Mesendoderm (in vitro differentiated cells): ENCODE data around the gene CPNE8.

Source experiments
- DNase-seq: peaks from one replicate; pipeline ENCODE4 v3.0.0; 2013
- H2AK5ac ChIP-seq: 2 replicates; pipeline ENCODE4 v1.6.1; 2013; ENCODE audit warnings: low read length, inconsistent platforms
- H2BK120ac ChIP-seq: 2 replicates; pipeline ENCODE4 v1.6.1; 2013; ENCODE audit warnings: low read depth, mild to moderate bottlenecking, low read length, moderate library complexity, mixed read lengths
- H2BK15ac ChIP-seq: replicated peaks from 2 replicates; pipeline ENCODE4 v1.6.1; 2013; ENCODE audit warnings: low read depth, mild to moderate bottlenecking, moderate library complexity
- H2BK5ac ChIP-seq: 2 replicates; pipeline ENCODE4 v1.6.1; 2013; ENCODE audit warnings: low read length, inconsistent platforms
- H3K18ac ChIP-seq: 2 replicates; pipeline ENCODE4 v1.6.1; 2013; ENCODE audit warnings: mild to moderate bottlenecking, low read length, mixed read lengths
- H3K23ac ChIP-seq: one replicate; pipeline ENCODE4 v1.6.1; 2013; ENCODE audit warnings: low read length
- H3K27ac ChIP-seq: 2 replicates; pipeline ENCODE4 v1.5.1; 2013; ENCODE audit warnings: low read depth, mild to moderate bottlenecking, inconsistent platforms, low read length, moderate library complexity
- H3K27me3 ChIP-seq: 2 replicates; pipeline ENCODE4 v1.6.1; 2013; ENCODE audit warnings: low read length, control low read depth, mild to moderate bottlenecking, inconsistent platforms; ENCODE audit not compliant: insufficient read depth, poor library complexity
- H3K36me3 ChIP-seq: 2 replicates; pipeline ENCODE4 v1.6.1; 2013; ENCODE audit warnings: low read length, inconsistent platforms; ENCODE audit not compliant: control insufficient read depth, insufficient read depth
- H3K4ac ChIP-seq: one replicate; pipeline ENCODE4 v1.6.1; 2013; ENCODE audit warnings: low read depth, mild to moderate bottlenecking, low read length, moderate library complexity
- H3K4me1 ChIP-seq: 2 replicates; pipeline ENCODE4 v1.6.1; 2013; ENCODE audit warnings: low read depth, low read length, inconsistent platforms; ENCODE audit not compliant: control insufficient read depth
- H3K4me2 ChIP-seq: 2 replicates; pipeline ENCODE4 v1.6.1; 2013; ENCODE audit warnings: low read length
- H3K4me3 ChIP-seq: 2 replicates; pipeline ENCODE4 v1.5.1; 2013; ENCODE audit warnings: mild to moderate bottlenecking, low read length
- H3K56ac ChIP-seq: one replicate; pipeline ENCODE4 v1.6.1; 2013; ENCODE audit warnings: low read length
- H3K79me1 ChIP-seq: 2 replicates; pipeline ENCODE4 v1.6.1; 2013; ENCODE audit warnings: low read length, inconsistent platforms
- H3K79me2 ChIP-seq: 2 replicates; pipeline ENCODE4 v1.6.1; 2013; ENCODE audit warnings: mild to moderate bottlenecking, low read length; ENCODE audit not compliant: control insufficient read depth, insufficient read depth
- H3K9ac ChIP-seq: 2 replicates; pipeline ENCODE4 v1.6.1; 2013; ENCODE audit warnings: low read length, inconsistent platforms
- H4K5ac ChIP-seq: one replicate; pipeline ENCODE4 v1.6.1; 2013; ENCODE audit warnings: low read length
- H4K8ac ChIP-seq: one replicate; pipeline ENCODE4 v1.6.1; 2013; ENCODE audit warnings: low read depth, mild to moderate bottlenecking, control low read depth, low read length, moderate library complexity
- WGBS: extraction: QIAGEN DNeasy Blood & Tissue Kit; methylation state at CpG from one replicate; pipeline ENCODE4 v1.1.7; 2013; ENCODE audit warnings: low lambda C conversion rate, missing lambda C conversion rate; ENCODE audit not compliant: insufficient coverage; ENCODE audit errors: extremely low coverage; 5-methylcytosine and 5-hydroxymethylcytosine counted together

The CPNE8 gene

DNA sequence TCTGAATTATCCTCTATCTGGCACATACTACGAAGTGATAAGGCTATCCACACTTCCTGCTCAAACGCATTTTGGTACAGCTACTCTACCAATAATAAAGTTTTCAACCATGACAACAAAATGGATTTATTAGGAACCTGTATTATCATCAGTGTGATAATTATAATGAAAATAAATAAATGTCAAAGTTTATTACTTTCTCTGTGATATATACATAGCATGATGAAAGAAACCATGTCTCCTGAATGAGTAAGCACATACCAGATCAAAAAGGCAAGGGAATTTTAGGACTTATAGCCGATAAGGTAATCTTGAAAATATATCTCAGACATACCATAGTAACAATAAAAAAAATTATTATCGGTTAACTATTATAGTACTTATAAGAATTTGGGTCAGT is 61.1 kb downstream of the CPNE8 start:
- Histone ChIP-seq H3K4me1 (no peaks in the 10 kb centered on the region), H3K79me1 (no peaks in the 10 kb centered on the region), H3K4me2 (no peak overlapping the region), H3K4ac (no peak overlapping the region), H4K5ac (no peak overlapping the region), H2BK15ac (no peak overlapping the region), H2BK120ac (no peak overlapping the region), H3K56ac (no peak overlapping the region), H3K23ac (no peak overlapping the region), H3K4me3 (no peak overlapping the region), H3K79me2 (no peaks in the 10 kb centered on the region), H3K27ac (no peak overlapping the region), H2AK5ac (no peak overlapping the region), H3K18ac (no peak overlapping the region), H3K36me3 (no peaks in the 10 kb centered on the region), H2BK5ac (no peak overlapping the region), H4K8ac (no peak overlapping the region), H3K9ac (no peak overlapping the region), H3K27me3 (no peaks in the 10 kb centered on the region)
- no peak for DNase-seq
- WGBS: no CpG with 5 or more reads among the region's 4 CpGs

DNA sequence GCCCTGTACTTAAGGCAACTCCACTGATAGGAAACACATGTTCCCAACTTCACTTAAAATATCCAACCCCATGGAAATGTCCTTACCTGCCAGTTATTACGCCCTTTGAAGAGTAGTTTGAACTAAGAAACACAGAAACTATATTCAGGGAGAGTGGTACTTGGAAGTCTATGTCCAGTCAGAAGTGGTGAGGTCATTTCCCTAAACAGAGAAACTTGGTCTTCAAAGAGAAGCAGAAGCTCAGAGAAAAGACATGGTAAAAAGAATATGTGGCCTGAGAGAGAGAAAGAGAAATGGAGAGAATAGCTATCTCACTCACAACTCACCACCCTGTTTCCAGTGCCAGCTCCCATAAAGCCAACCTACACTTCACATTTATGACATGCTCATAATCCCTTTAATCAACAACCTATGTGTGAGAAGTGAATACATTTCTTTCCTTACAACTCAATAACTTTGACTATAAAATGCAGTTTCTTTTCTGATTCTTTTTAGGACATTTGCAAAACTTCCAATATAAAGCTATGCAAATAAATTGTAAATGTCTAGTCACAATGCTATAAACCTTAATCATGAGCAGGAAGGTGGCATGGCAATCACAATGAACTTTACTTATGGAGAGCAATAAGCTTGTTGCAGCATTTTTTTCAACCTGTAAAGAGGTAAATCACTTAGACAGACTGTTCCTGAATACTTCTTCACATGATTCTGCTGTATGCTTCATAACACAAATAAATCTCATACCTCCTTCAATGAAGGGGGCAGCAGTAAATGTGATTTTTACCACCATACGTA is 67.1 kb downstream of the CPNE8 start:
- Histone ChIP-seq H3K9ac (no peak overlapping the region), H4K8ac (no peak overlapping the region), H3K36me3 (no peaks in the 10 kb centered on the region), H3K23ac (no peak overlapping the region), H2BK5ac (no peak overlapping the region), H2AK5ac (no peak overlapping the region), H3K4ac (no peak overlapping the region), H3K18ac (no peak overlapping the region), H3K79me2 (no peaks in the 10 kb centered on the region), H3K27me3 (no peaks in the 10 kb centered on the region), H3K27ac (no peak overlapping the region), H3K4me2 (no peak overlapping the region), H3K4me3 (no peak overlapping the region), H3K4me1 (no peaks in the 10 kb centered on the region), H4K5ac (no peak overlapping the region), H2BK120ac (no peak overlapping the region), H3K79me1 (no peaks in the 10 kb centered on the region), H3K56ac (no peak overlapping the region), H2BK15ac (no peak overlapping the region)
- no CpG with 5 or more reads among the region's 2 CpGs for WGBS
- DNase-seq: no peak

- H3K18ac ChIP-seq: no peak overlapping the region
- H2BK120ac ChIP-seq: no peak overlapping the region
- no peaks in the 10 kb centered on the region for H3K36me3 ChIP-seq
- no peaks in the 10 kb centered on the region for H3K4me1 ChIP-seq
- no peak overlapping the region for H2BK15ac ChIP-seq
- H3K27ac ChIP-seq: no peak overlapping the region
- H3K56ac ChIP-seq: no peak overlapping the region
- no peaks in the 10 kb centered on the region for H3K79me1 ChIP-seq
- H3K4me3 ChIP-seq: no peak overlapping the region
- no peaks in the 10 kb centered on the region for H3K27me3 ChIP-seq
- no peak overlapping the region for H3K4me2 ChIP-seq
- no peaks in the 10 kb centered on the region for H3K79me2 ChIP-seq
- WGBS: no CpG with 5 or more reads among the region's 5 CpGs
- H2BK5ac ChIP-seq: no peak overlapping the region
- DNase-seq: no peak
- H3K23ac ChIP-seq: no peak overlapping the region
- no peak overlapping the region for H2AK5ac ChIP-seq
- H4K5ac ChIP-seq: no peak overlapping the region
- H3K9ac ChIP-seq: no peak overlapping the region
- no peak overlapping the region for H3K4ac ChIP-seq
- H4K8ac ChIP-seq: no peak overlapping the region
These were observed 73.7 kb downstream of the CPNE8 start for GRCh38 chr12:38831715-38832114.

GRCh38 chr12:38825006-38825405 is 80.4 kb downstream of the CPNE8 start:
- Histone ChIP-seq H4K8ac (no peak overlapping the region), H2BK5ac (no peak overlapping the region), H3K79me1 (no peaks in the 10 kb centered on the region), H4K5ac (no peak overlapping the region), H2BK15ac (no peak overlapping the region), H2BK120ac (no peak overlapping the region), H3K18ac (no peak overlapping the region), H3K4me3 (no peak overlapping the region), H3K4me2 (no peak overlapping the region), H3K27ac (no peak overlapping the region), H3K79me2 (no peaks in the 10 kb centered on the region), H3K36me3 (no peaks in the 10 kb centered on the region), H3K27me3 (no peaks in the 10 kb centered on the region), H3K9ac (no peak overlapping the region), H2AK5ac (no peak overlapping the region), H3K4me1 (no peaks in the 10 kb centered on the region), H3K4ac (no peak overlapping the region), H3K23ac (no peak overlapping the region), H3K56ac (no peak overlapping the region)
- no CpG with 5 or more reads among the region's 4 CpGs for WGBS
- DNase-seq: no peak

DNA sequence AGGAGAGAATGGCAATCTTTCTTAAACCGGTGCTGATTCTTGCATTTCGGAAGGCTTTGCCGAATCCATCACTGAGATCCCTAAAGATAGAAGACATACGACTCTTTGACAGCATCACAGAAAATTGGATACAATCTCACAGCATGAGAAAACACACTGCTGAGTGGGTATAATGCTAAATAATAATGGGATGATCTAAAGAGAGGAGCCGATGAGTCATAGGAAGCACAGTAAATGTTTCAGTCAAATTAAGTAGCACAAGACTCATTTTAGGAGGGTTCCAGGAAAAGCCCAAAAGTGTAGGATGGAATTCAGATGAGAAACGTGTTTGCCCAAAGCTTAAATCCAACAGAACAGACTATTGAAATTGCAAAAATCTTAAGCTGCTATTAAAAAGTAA is 81.7 kb downstream of the CPNE8 start:
- Histone ChIP-seq H3K18ac (no peak overlapping the region), H4K5ac (no peak overlapping the region), H2BK5ac (no peak overlapping the region), H2BK120ac (no peak overlapping the region), H3K4me2 (no peak overlapping the region), H4K8ac (no peak overlapping the region), H3K36me3 (no peaks in the 10 kb centered on the region), H3K79me1 (no peaks in the 10 kb centered on the region), H3K27ac (no peak overlapping the region), H3K4me3 (no peak overlapping the region), H2AK5ac (no peak overlapping the region), H2BK15ac (no peak overlapping the region), H3K23ac (no peak overlapping the region), H3K27me3 (no peaks in the 10 kb centered on the region), H3K56ac (no peak overlapping the region), H3K4me1 (no peaks in the 10 kb centered on the region), H3K4ac (no peak overlapping the region), H3K79me2 (no peaks in the 10 kb centered on the region), H3K9ac (no peak overlapping the region)
- DNase-seq: no peak
- no CpG with 5 or more reads among the region's 6 CpGs for WGBS

DNA sequence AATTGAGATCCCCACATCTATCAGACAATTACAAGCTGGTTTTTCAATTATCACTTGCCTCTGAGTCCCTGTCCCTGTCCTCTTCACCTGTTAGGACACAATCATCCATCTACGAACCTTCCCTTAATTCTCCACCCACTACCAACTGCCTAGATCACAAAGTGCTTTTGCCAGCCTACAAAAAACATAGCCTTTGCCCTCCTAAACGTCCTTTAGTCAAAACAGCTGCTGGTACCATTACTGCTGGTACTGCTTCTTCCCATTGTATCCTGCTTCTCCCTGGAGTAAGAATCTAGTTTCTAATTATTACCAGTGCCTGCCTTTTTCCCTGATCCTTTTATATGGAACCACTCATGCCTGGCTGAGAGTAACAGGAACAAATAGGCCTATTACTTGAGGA is 82.1 kb downstream of the CPNE8 start:
- H3K79me2 ChIP-seq: no peaks in the 10 kb centered on the region
- H3K9ac ChIP-seq: no peak overlapping the region
- no peaks in the 10 kb centered on the region for H3K27me3 ChIP-seq
- no peak for DNase-seq
- no peak overlapping the region for H3K4me2 ChIP-seq
- H4K8ac ChIP-seq: no peak overlapping the region
- no peaks in the 10 kb centered on the region for H3K79me1 ChIP-seq
- no peak overlapping the region for H3K18ac ChIP-seq
- WGBS: no CpG with 5 or more reads among the region's 2 CpGs
- H3K4me1 ChIP-seq: no peaks in the 10 kb centered on the region
- no peak overlapping the region for H4K5ac ChIP-seq
- no peak overlapping the region for H2AK5ac ChIP-seq
- H3K36me3 ChIP-seq: no peaks in the 10 kb centered on the region
- H2BK5ac ChIP-seq: no peak overlapping the region
- H2BK120ac ChIP-seq: no peak overlapping the region
- no peak overlapping the region for H2BK15ac ChIP-seq
- no peak overlapping the region for H3K4ac ChIP-seq
- H3K23ac ChIP-seq: no peak overlapping the region
- H3K27ac ChIP-seq: no peak overlapping the region
- no peak overlapping the region for H3K56ac ChIP-seq
- no peak overlapping the region for H3K4me3 ChIP-seq
